Myocyte (in vitro differentiated cells): ENCODE data around the gene MGAT4A. TPM values are rescaled to one million over a fixed set of nuclear protein-coding genes. Genes with fewer than 3 reads are reported as not detected.

Experiments used
- DNase-seq: peaks from one replicate; pipeline ENCODE4 v3.0.0-alpha.2; 2012; ENCODE audit warnings: low read depth
- polyA plus RNA-seq: library from polyadenylated mRNA; unstranded; fragments of >200 nt; gene quantifications from one replicate; pipeline ENCODE4 v1.2.1, GENCODE V29; 2012; ENCODE audit warnings: missing spikeins
- total RNA-seq: library from RNA; depleted of rRNA; stranded (reverse); fragments of >200 nt; gene quantifications from 2 replicates; pipeline ENCODE4 v1.2.3, GENCODE V29; 2014

The MGAT4A gene
- 0.16 and 2.0 TPM in 2 replicates for total RNA-seq
- polyA plus RNA-seq = 0.23 TPM

DNA sequence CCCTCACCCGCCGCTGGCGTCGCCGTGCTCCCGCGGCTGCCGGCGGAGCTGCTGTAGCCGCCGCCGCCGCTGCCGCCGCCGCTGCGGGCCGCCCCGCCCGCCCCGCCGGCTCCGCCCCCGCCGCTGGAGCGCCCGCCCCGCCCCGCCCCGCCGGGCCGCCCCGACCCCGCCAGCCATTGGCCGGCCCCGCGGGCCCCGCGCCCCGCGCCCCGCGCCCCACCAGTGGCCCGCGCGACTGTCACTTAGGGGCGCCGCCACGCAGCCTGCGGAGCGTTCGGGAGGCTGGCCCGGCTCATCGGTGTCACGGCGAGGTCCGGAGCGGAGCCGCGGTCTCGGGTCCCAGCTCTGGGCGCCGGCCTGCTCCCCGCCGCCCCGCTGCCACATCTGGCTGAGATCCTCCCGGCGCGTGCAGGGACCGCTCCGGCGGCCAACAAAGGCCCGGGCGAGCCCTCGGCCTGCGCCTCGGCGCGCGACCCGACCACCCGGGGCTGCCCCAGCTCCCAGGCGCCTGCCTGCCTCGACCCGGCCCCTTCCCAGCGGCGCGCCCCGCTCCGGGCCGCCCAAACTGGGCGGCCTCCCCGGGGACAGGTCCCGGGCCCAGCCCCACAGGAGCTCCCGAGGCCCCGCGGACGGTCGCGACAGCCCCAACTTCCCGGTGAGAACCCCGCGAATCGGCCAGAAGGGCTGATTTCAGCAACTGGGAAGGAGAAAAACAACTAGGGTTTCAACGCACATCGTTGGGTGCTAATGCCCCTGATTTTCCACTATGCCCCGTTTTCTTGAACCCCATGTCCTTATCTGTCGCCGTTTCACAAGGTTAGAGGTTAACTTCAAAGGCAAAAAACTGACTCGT, at the start of gene MGAT4A:
Gene MGAT4A (minus strand): TSS at position 92 of the 853 bp plus-strand sequence. CDS start 4,800 bp downstream, outside the sequence.
- DNase-seq = peak; percentile 40

GRCh38 chr2:98778741-98779483, 48.0 kb upstream of the MGAT4A start:
- DNase-seq = no peak

DNA sequence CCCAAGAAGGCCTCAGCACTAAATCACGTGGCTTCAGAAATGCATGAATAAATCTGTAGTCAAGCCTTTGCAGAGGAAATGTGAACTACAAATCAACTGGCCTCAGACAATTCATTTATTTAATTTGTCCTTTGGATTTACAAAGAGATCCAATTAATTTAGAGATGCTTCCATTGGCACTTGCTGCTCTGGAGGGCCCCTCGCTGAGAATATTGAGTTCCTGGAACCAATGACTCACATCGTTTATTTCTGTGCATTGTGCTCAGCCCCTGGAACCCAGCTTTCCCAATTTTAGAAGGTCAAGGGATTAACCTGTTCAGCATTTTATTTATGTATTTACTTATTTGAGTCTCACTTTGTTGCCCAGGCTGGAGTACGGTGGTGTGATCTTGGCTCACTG, 47.2 kb upstream of the MGAT4A start:
- no peak for DNase-seq

DNA sequence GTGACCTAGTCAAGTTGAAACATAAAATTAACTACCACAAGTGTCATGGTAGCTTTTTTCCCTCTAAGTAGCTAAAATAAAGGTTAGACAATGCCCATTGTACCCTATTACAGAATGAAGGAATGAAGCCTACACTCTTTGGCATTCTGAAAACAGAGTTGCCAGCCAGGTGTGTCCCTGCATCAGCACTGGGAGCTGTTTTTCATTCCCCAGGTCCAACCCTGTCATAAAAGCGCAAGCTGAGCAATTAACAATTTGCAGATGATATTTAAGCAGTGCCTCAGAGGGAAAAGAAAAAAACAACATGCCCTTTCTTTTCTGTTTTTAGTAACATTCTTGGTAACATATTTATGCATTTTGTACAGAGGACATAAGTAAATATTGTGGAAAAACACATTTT, 46.8 kb upstream of the MGAT4A start:
- DNase-seq = no peak

GRCh38 chr2:98777076-98777475, 46.1 kb upstream of the MGAT4A start:
- no peak for DNase-seq

- no peak for DNase-seq
These were observed 45.2 kb upstream of the MGAT4A start for GRCh38 chr2:98776136-98776535.

DNA sequence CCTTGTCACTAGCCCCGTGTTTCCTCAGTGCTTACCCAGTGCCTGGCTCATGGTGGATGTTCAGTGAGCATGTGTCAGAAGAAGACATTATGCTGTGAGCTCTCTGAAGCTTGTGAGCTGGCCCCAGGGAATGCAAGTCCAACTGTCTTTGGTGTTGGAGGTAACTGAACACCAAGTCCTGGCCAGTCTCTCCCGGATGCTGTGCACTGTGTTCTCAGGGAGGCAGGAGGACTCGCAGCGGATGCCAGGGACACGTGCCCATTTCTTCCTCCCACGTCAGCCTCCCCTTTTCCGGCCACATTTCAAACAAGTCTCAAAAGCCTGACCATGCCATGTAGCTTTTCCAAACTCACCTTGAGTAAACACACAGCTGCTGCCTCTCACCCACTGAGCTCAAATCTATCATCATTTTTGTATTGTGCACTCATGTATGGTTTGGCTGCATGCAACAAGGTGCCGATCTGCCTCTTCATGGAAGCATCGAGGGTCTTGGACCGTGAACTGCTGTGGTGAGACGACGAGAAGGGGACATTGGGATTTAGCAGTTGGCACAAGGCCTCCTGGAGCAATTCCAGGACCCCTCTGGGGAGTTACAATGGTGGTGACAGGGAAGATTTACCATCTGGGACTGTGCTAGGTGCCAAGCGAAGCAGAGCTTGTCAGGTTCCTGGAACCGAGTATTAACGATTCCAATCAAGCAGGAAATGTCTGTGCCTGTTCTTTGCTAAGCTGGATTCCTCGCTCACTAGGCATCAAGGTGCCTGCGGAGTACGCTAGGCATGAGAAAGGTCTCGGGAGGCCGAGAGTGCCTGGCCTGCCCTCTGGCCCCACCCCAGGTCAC, 44.4 kb upstream of the MGAT4A start:
- DNase-seq = no peak

DNA sequence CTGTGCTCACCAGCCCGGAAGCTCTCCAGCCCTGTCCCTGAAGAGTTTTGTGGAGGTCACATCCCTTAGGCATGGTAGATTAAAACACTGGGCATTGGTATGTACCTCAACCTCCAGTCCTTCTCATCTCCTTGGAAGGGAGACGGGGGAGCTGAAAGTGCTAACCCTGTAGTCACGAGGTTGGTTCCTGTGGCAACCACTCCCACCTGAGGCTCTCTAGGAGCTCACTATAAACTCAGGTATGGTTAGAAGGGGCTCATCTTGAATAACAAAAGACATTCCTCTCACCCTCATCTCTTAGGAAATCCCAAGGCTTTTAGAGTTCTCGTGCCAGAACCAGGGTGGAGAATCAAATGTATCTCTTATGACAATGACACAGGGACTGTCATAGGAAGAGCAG, 43.0 kb upstream of the MGAT4A start:
- no peak for DNase-seq

DNA sequence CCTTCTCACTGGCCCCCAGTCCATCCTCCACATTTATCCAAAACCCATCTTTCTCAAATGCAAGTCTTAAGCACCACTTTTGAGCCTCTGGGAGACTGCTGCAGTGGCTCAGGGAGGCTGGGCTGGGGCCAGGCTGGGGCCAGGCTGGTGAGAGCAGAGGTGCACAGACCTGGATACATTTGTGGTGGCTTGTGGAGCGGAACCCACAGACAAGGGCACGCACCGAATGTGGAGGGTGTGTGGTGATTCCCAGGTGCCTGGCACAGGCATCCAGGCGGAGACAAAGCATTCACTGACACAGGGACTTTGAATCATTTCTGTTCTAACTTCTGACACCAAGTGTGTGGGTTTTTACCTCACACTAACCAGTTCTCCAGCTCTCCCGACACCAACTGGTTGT, 42.2 kb upstream of the MGAT4A start:
- DNase-seq = no peak

- DNase-seq = no peak
These were observed 41.6 kb upstream of the MGAT4A start for GRCh38 chr2:98772536-98772935.

GRCh38 chr2:98771721-98772524, 41.0 kb upstream of the MGAT4A start:
- no peak for DNase-seq

DNA sequence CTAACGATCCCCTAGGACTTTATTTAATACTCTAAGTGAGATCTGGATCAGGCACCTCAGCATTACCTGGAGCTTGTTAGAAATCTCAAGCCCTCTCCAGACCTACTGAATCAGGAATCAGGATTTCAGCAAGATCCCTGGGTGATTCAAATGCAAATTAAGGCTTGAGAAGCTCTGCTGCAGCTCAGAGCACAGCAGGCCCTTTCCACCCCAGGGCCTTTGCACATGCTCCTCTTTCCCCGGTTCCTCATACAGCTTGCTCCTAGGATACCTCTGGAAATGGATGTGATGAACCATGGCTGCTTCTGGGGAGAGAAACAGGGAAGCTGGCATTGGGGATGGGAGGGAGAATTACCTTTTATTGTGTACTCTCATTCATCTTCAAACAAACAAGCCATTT, 40.3 kb upstream of the MGAT4A start:
- DNase-seq = no peak

- no peak for DNase-seq
These were observed 38.9 kb upstream of the MGAT4A start for GRCh38 chr2:98769784-98770183.

DNA sequence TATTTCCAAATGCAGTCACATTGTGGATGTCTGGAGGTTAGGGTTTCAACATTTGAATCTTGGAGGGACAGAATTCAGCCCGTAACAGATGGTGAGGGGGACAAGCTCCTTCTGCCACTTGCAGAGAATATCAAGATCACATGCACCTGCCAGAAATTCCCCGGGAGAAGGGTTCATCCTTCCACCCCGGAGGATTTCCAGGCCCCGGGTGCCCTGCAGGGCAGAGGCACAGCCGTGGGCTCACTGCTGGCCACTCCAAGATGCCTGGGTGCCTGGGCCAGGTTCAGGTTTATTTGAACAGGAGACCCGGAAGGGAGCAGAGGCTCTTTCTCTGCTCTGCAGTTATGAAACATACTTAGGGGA, 38.2 kb upstream of the MGAT4A start:
- no peak for DNase-seq

DNA sequence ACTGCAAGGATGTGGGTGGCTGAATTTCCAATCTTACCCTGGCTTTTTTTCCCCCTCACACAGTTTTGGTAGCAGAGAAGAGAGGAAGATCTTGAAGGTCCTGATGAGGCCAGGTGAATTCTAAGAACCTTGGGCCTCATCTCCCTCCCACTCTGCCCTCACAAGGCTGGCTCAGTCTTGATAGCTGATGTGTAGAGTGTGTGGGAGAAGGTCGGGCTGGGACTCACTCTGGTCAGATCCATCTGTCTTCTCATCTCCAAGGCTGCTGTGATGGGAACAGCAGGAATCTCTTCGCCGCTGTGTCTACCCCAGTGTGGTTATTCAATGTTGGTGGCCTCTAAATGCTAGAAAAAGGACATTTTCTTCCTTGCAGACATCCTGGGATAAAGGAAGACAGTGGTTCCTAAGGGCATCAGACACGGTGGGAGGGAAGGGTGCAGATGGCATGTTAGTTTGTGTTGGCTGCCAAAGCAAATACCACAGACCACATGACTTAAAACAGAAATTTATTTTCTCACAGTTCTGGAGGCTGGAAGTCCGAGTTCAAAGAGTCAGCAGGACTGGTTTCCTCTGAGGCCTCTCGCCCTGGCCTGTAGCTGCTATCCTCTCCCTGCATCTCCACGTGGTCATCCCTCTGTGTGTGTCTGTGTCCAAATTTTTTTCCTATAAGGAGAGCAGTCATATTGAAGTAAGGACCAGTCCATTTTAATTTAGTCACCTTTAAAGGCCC, 37.6 kb upstream of the MGAT4A start:
- peak; percentile 44 for DNase-seq

DNA sequence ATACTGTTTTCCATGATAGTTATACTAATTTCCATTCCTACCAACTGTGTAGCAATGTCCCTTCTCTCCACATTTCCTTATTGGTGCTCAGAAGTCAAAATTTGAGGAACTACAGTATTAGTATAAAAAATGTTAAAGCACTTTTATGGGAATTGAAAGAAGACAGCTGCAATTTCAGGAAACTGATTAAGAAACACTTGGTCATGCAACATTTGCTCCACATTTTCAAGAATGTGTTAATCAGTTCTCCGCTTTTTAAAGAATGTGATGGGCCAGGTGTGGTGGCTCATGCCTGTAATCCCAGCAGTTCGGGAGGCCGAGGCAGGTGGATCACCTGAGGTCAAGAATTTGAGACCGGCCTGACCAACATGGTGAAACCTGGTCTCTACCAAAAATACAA, 33.6 kb upstream of the MGAT4A start:
- no peak for DNase-seq

DNA sequence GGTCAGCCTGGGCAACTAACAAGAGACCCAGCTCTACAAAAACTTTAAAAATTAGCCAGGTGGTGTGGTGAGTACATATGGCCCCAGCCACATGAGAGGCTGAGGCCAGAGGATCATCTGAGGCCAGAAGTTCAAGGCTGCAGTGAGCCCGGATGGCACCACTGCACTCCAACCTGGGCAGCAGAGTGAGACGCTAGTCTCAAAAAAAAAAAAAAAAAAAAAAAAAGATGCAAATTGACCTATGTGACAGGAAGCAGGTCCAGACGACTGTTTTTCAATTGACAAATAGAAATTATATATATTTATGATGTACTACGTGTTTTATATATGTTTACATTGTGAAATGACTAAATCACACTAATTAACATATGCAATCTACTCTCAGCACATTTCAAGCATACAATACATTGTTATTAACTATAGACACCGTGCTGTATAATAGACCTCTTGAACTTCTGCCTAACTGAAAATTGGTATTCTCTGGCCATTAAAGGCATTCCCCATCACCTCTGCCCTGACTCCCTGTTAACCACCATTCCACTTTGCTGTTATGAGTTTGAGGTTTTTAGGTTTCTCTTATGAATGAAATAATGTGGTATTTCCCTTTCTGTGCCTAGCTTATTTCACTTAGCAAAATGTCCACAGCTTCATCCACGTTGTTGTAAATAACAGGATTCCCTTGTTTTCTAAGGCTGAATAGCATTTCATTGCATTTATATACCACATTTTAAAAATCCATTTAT, 32.4 kb upstream of the MGAT4A start:
- DNase-seq = no peak

DNA sequence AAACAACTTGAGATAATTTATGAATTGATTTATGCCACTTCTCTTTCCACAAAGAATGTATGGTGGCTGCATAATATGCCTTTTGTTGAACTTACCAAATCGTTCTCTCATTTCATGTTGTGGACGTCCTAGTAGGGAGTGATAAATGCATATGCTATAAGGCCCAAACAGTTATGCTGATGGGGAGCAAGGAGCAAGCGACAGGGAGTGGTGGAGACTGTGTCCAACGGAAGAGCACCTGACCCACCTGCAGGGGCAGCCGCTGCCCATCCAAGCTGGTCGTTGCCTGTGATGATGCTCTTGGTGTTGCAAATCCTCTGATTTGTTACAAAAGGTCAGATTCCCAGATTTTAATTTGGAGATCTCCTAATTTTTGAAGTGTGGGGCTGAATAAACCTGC, 31.0 kb upstream of the MGAT4A start:
- no peak for DNase-seq

DNA sequence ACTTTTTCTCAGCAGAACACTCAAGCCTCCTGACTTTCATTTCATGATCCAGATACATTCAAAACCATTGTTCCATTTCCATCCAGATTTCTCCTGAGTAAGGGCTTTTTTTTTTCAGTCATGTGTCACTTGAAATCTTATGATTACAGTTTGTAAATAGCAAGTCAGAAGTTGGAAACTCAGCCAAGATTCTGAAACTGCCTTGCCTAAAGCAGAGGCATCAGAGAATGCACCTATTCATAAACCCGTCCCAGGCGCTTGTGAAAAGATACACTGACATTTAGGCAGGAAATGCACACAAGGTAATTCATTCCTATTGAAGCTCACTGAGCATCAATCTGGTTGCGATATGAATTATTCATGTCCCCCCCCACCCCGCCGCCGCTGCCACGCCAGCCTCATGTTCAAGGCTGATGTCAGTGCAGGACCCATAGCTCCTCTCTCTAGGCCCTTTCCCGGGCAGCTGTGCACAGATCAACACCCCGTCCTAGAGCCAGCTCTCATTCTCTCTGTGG, 30.4 kb upstream of the MGAT4A start:
- no peak for DNase-seq
